ENCODE data around the gene KMT5B.

The KMT5B gene

DNA sequence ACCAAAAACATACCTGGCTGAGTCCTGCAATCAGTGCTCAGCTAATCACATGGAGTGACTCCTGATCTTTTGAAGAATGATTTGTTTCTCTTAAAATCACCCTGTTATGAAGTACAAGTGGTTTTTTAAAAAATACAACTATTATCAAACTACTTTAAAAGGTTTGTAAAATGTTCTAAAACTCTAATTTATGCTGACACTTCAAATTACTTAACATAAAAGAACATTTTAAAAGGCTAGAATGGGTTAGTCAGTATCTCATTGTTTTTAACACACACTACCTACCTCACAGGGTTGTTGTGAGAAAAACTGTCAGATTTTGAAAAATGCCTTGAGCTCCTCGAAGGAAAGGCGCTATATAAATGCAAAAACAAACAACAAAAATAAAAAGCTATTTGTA is 33.2 kb downstream of the KMT5B start:
- DNase-seq = no peak

DNA sequence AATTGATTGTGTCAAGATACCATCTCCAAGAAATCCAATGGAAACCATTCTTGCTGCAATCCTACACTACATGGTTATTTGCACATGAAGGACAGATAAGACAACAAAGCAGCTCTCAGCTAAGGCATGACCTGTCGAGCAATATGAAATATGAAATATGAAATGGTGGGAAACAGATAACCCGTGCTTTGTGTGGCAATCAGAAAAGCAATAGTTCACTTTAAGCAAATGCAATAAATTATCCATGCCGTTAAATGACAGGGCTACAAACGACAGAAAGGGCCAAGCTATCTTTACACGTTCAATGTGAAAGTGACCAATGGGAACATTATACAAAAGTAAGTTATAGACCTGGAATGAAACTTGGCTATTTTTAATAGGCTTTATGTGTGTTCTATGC is 35.2 kb downstream of the KMT5B start:
- no peak for DNase-seq

DNA sequence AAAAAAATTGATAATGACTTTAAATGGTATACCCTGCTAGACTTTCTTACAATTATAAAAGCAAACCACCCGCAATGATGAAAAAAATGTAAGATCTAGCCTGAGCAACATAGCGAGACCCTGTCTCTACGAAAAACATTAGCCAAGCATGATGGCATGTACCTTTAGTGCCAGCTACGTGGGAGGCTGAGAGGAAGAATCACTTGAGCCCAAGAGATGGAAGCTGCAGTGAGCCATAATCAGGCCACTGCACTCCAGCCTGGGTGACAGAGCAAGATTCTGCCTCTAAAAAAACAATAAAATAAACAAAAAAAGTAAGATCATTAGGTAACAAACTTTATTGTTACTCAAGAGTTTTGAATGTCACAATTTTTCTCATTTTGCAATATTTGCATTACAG is 39.2 kb downstream of the KMT5B start:
- DNase-seq = no peak

DNA sequence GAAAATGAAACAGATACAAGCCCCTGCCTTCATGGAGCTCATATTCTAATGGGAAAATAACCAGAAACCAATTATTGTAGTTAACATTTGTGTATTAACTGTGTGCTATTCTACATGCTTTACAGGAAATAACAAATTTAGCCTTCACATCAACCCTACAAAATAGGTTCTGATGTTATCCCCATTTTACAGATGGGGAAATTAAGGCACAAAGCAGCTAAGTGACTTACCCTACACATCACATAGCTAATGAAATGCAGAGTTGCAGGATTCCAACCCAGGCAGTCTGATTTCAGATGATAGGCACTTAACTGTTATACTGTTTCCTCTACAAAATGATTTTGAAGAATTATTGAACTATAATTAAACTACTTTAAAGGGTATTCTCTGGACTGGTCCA is 43.7 kb downstream of the KMT5B start:
- DNase-seq = no peak

DNA sequence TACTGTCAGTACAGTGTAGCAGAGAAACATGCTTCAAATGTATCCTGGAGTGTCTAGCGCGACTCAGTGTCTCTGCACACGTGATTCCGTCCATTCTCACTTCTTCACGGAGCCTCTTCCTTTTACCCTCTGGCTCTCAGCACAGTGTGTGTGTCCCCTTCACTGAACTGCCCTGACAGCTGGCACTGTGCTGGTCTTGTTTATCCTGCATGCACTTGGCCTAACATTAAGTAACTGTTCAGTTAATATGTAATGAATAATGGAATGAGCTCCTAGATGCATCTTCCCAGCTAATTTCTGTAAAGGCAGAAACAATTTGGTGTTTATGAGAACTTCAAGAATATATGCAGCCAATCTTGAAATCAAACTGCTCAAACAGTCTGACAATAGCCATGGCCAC is 44.4 kb downstream of the KMT5B start:
- DNase-seq = no peak

DNA sequence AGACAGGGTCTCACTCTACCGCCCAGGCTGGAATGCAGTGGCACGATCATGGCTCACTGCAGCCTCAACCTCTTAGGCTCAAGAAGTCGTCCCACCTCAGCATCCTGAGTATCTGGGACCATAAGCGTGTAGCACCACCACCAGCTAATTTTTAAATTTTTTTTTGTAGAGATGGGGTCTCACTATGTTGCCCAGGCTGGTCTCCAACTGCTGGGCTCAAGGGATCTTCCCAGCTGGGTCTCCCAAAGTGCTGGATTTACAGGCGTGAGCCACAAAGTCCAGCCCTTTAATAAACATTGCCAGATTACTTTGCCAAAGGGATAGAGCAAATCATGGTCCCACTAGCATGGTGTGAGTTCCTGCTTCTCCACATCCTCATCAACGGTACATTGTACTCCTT is 45.6 kb downstream of the KMT5B start:
- no peak for DNase-seq

DNA sequence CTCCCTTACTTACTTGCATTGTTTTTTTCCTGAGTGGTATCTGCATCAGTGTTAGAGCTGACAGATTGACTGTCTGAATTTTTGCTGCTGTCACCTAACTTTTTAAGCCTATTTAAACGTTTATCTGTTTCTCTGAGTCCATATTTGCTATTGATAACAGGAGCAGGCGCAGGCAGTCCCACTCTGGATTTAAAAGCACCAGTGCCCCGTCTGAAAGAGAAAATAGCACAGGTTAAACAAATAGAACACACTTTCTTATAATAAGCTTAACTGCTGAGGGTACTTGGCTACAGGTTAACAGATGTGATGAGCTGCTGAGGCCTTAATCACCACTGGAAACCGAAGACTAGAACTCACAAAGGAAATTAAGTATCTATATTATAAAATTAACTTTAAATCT is 46.1 kb downstream of the KMT5B start:
- DNase-seq = no peak

DNA sequence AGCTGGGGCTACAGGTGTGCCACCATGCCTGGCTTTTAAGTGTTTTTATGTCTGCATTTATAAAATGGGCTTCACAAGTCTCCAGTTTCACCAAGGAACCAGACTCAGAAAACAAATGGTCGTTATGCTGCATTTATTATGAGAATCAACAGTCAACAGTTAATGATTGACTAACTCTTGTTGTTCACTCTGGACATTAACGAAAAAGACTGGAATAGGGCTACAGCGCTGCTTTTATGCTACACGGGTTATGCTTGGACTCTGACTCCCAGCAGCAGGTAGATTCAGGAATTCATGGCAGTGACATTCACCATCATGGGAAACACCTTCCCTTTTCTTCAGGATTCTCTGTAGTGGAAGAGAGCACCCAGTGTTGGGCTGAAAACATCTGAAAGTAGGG is 47.5 kb downstream of the KMT5B start:
- no peak for DNase-seq

DNA sequence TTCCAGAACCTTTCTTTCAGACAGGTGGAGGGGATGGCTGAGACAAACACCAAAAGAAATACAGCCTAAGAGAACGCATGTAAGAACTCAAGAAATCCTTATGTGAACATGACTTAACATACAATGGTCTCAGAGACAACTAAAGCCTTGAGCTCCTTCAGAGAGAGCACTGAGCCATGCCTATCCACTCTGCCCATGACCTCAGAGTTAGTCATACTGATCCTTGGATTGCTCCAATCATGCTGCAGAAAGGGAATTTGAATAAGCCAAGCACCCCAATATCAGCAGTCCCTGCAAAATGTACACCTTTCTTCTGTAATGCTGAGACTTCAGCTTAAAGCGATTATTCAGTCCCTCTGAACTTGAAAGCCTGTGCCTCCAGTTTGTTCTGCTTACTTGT is 48.7 kb downstream of the KMT5B start:
- DNase-seq = no peak

DNA sequence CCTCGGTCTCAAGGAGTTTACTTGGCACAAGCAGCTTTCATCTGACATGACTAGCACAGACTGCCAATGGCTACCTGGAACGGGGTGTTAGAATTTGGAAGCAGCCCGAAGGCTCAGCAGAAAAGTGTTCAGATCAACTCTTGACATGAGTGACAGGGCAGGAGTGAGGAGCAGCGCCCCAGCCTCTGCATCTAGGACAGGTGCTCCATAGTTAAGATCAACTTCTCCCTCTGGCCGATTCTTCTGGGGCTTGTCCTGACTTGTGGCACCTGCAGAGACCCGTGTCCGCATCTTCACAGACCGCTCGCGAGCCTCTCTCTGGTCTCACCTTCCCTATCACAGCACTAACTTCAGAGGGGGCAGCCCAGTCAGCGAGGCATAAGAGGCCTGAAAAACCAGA is 49.4 kb downstream of the KMT5B start:
- no peak for DNase-seq

DNA sequence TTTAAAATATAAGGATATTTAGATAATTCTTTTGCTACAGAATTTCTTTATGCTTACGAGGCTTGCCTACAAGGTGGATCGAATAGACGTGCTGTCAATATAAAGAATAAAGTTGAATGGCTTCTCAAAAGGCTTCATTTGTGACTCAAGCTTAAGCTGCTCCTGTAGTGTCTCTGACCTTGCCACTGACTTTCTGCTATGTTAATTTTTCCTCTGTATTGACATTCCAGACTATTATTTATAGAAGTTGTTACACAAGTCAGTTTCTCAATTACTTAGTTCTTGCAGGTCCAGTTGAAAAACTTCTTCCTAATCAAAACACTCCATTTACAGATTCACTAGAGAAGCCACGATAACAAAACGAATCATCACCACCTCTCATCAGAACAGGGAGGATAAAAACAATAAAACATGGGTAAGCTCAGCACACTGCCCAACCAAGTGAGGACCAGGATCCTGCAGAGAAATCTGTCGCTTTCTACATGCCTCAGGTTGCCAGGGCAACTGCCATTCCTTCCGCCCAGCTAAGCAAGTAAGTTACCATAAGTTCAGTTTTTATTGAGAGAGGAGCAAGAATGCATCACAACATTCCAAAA is 52.9 kb downstream of the KMT5B start:
- no peak for DNase-seq

DNA sequence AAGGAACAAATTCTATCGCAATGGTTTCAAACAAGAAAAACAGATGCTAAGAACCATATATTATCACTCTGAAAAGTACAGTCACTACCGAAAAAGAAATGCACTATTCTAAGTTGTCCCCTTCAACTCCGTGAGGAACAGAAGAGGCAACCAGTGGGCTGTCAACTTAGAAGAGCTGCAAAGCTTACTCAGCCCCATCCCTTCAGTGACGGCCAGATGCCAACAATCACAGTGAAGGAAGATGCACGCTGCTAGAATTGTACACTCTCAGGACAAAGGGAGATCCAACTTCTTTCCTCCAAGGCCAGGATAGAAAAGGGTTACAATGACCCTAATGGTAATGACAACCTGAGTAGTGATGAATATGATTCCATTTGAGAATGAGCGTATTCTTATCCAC is 53.4 kb downstream of the KMT5B start:
- no peak for DNase-seq

DNA sequence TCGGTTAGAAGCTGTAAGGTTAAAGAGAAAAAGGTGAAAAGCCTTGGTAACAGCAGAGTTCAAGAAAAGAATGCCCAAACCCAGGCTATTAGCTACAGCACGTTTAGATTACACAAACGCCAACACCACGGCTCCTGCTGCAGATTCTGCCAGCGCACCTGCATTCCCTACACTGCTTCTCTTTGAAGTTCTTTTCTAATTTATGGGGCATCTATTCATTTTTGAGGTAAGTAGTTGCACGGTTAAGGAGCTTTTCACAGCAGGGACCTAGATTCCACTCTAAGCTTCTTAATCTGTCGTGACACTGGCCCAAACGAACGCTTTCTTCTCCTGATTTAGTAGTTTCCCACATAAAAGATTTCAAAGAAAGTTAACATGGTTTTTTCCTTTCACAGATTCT is 53.9 kb downstream of the KMT5B start:
- DNase-seq = no peak

DNA sequence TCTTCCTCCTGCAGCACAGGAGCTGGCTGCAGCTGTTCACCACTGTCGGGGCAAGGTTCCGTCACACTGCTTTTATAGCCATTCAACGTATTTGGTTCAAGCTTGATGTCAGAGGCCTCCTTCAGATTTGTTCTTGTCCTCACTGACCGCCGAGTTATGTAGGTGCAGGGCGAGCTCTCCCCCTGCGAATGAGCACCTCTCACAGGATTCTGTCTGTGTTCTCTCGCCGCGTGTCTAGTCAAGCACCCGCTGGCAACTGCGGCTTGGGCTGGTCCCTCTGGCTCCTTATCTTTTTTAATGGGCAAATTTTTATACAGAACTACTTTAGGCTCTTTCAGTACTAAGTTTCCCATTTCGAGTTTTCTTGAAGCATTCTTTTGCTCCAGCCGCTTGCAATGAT is 54.5 kb downstream of the KMT5B start:
- no peak for DNase-seq

DNA sequence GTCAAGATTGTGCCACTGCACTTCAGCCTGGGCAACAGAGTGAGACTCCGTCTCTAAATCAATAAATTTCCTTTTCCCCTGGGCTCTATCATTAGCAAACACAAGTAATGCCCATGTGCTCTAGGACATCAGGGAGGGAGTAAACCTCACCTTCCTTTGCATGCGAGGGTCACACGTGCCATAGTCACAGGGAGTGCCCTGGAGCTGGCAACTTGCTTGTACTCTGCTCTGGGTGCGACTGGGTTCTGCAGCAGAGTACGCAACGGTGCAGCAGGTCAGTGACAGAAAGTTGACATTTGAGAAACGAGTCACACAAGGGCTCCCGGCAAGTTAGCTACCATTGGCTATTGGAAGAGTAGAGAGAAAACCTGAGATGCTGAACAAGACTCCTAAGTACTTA is 59.4 kb downstream of the KMT5B start:
- no peak for DNase-seq

DNA sequence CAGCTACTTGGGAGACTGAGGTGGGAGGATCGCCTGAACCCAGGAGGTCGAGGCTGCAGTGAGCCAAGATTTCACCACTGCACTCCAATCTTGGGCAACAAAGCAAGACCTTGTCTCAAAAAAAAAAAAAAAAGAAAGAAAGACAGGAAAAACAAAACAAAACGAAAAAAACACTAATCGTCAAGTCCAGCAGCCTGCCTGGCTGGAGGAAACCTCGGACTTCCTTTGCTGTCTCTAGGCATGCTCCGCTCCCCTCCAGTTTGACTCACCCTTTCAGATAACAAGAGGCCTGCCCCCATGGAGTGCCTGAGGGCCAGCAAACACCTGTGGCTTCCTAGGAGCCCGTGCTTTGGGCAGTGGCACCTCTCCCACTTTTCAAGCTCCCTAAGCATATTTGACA is 63.1 kb downstream of the KMT5B start:
- DNase-seq = no peak

DNA sequence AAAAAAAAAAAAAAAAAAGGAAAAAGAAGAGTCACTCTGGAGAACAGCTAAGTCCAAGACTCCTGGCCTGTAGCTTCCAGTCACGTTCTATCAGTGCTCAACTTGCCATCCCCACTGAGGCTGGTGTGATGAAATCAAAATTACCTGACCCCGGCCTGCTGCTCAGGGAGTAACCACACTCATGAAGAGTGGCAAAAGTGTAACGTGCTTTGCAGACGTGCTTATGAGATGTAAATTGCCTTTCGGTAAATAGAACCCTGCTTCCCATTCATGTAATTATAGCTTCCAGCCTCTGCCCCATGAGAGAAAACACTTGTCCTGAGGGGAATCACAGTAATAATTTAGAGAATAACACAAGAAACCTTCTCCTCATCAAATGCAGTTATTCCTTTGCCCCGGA is 63.7 kb downstream of the KMT5B start:
- DNase-seq = no peak

DNA sequence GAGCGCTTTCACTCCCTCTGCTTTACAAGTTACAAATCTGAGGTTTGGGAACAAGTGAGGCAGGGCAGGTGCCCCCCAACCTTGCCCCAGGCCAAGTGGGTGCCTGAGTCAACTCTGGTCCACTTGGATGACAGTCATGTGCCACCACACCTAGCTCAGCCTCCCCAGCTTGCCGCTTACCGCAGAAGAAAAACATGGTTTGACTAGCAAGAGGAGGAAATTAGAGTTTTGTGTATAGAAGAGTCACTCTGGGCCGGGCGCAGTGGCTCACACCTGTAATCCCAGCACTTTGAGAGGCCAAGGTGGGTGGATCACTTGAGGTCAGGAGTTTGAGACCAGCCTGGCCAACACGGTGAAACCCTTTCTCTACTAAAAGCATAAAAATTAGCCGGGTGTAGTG is 64.2 kb downstream of the KMT5B start:
- no peak for DNase-seq

DNA sequence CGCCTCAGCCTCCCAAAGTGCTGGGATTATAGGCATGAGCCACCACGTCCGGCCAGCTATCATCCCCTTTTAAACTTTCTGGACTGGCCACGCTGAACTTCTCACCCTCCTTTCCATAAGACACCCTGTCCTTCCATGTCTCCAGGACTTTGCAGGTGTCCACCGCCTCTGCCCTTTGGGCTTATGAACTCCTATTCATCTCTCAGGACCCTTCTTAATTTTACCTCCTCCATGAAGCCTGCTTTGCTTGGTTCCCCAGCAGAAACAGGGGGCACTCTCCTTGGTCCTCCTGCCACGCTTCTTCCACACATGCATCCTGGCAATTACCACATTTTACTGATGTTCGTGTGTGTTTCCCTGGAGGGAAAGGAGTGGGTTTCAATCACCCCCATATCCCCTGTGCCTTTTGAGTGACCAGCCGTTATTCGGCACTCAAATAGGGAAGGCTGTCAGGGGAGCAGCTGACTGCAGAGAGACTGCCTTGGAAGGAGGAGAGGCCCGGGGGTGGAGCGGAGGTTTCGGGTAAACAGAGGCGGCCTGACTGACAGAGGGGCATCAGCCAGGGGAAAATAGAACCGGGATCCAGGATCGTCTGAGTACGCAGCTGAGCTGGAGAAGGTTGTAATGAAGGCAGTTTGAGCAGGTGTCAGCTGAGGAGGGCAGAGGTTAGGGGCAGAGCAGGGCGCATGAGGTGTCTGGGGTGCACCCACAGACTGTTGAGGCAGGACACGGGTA is 64.9 kb downstream of the KMT5B start:
- no peak for DNase-seq

DNA sequence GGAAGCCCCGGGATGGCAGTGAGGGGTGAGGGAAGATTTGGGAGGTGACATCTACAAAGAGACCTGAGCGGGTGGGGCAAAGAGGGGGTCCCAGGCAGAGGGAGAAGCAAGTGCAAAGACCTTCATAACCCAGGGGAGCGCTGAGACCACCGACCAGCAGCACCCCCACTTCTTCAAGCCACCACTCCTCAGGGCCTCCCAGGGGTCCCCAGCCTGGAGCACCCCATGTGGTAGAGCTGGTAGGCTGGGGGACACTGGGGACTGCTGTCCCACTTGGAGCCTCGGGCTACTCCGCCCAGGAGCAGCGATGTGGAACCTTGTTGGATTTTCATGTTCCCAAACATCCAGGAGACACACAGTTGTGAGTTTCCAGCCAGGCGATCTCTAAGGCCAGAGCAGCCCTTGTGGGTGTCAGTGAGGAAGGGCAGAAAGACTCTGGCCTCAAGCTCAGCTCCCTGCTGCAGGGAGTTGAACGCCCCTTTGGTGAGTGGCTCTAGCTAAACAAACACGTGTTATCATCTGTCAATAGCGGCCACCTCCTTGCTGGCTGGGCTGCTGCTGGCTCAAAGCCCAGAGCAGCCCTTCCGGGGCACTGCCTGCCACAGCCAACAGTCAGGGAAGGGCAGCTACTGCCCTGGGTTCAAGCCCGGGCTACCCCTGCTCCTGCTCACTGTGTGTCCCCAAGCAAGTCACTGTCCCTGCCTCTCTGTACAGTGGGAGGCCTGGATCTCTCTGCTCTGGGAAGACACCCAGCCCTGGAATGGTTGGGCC is 66.2 kb downstream of the KMT5B start:
- DNase-seq = no peak

DNA sequence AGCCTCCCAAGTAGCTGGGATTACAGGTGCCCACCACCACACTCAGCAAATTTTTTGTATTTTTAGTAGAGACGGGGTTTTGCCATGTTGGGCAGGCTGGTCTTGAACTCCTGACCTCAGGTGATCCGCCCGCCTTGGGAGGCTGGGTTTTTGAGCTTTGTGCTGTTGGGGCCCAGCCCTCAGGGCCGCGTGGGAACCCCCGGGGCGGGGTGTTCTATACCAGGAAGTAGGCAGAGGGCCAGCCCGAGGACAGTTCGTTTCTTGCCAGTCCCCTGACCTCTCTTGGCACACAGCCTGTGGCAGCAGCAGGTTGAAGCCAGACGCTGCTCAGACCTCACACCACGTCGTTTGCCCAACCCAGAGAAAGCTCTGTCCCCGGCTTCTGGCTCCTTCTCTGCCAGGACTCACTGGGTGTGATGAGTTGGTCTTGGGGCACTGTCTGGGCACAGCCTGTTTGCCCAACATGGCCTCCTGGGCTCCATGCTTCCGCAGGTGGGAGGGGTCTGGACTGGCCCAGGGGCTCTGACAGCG is 67.0 kb downstream of the KMT5B start:
- no peak for DNase-seq

DNA sequence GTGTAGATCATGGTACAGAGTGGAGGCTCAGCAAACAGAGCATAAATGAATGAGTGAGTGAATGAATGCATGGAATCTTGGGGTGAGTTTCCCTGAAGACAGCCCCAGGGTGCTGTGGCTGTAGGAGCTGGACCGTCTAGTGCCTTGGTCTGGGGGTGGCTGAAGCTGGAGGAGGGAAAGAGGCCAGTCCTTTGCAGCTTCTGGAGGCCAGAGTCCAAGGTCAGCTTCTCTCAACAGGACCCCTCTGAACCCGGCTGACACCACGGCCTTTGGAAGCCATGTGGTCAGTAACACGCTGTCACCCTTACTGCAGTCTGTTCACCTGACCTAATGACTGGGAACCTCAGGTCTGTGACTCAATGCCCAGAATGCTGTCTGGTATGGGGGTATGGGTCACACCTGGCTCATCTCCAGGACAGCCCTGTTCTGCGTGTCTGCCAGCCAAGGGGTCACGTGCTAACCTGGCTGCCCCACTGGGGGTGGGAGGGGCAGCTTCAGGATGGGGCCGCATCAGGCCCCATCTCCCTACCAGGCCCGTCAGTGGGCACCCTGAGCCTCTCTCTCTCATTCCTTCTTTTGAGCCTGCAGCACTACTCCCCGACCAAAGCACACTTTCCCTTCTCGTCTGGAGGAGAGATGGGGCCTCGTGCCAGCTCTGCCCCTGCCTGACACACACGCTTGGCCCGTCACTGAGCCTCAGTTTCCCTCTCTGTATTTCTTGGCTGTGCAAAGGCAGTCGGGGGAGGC is 67.8 kb downstream of the KMT5B start:
- no peak for DNase-seq

DNA sequence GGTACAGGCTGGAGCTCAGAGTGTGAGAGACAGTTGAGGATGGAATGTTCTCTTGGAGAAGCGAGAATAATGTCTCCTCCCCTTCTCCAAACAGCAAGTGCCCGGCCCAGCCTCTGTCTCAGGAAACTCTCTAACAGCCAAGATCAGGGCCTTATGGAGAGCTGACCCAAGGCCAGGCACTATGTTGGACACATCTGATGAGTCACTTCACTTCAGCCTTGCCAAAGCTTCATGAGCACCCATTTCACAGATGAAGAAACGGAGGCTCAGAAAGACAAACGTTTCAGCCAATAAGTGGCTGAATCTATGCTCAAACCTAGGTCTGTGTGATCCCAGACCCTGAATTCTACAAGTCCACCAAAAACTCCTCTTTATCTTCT is 69.8 kb downstream of the KMT5B start:
- DNase-seq = no peak
